Ascending aorta (tissue), 2 donors: ENCODE data around the gene SLC7A8. TPM values are rescaled to one million over a fixed set of nuclear protein-coding genes. Genes with fewer than 3 reads are reported as not detected.

Experiments used
- DNase-seq, 2 donors: peaks; one replicate each; pipeline ENCODE4 v3.0.0-alpha.2; 2019; ENCODE audit warnings: low spot score in 2 of 2
- H3K27ac ChIP-seq, 2 donors: fragments of 200-600 bp; sonication (generic); one replicate each; pipeline ENCODE4 v1.5.1; 2016 to 2017; ENCODE audit warnings: mild to moderate bottlenecking in 1 of 2
- H3K27me3 ChIP-seq: fragments of 200-600 bp; sonication (generic); one replicate; pipeline ENCODE4 v1.5.1; 2017
- H3K36me3 ChIP-seq, 2 donors: fragments of 200-600 bp; sonication (generic); one replicate each; pipeline ENCODE4 v1.5.1; 2016
- H3K4me1 ChIP-seq, 2 donors: fragments of 200-600 bp; sonication (generic); one replicate each; pipeline ENCODE4 v1.5.1; 2016 to 2017; ENCODE audit warnings: mild to moderate bottlenecking in 1 of 2
- H3K4me3 ChIP-seq, 2 donors: fragments of 200-600 bp; sonication (generic); one replicate each; pipeline ENCODE4 v1.5.1; 2016 to 2017; ENCODE audit warnings: mild to moderate bottlenecking in 1 of 2
- H3K9me3 ChIP-seq, 2 donors: fragments of 200-600 bp; sonication (generic); one replicate each; pipeline ENCODE4 v1.5.1; 2016
- intact Hi-C: fragments of 100-400 bp; cut with DNase I; formaldehyde crosslinking; loops from one replicate; pipeline ENCODE4 v1.15.1; 2023
- total RNA-seq: library from RNA; depleted of rRNA; stranded (reverse); fragments of >200 nt; gene quantifications from one replicate; pipeline ENCODE4 v1.1.0, GENCODE V29; 2016
- TF ChIP-seq, protein P1 (sequence below), 3 experiments: fragments of 200-600 bp in 2 of 3; fragments of 450-650 bp in 1 of 3; sonication (generic) in 2 of 3; IDR thresholded peaks; one replicate each; pipeline ENCODE4 v1.5.1; 2016 to 2019; ENCODE audit warnings: antibody characterized with exemption in 3 of 3, mild to moderate bottlenecking in 1 of 3, moderate library complexity in 1 of 3

SLC7A8 gene
- total RNA-seq, 1 donor from 2014 or later = 59.9 TPM

DNA sequence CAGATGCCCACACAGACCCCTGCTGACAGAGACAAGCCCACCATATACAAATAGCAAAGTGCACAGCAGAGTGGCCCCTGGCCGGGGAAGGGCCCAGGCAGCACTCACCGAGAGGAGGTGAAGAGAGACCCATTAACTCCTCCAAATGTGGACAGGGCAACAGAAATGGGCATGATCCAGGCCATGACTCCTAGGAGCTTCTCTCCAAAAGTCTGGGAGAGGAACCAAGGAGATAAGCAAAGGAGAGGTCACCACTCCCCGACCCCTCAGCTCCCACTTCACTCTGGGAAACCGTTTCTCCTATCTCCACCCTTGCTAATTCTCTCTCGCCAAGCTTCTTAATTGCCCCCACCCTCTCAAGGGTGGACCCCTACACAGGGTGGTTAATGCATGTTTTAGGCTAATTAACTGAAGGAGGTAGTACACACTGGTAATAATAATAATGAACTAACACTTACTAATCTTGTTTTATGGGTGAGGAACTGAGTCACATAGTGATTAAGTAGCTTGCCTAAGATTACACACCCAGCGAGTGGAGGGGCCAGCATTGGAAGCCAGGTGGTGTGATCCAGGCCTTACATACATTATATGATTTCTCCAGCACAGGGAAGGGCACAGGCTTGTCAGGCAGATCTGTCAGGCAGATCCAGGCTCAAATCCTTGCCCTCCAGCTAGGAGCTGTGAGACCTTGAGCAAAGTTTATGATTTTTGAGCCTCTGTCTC, 45.5 kb downstream of the SLC7A8 start:
- TF ChIP-seq, protein P1, sequence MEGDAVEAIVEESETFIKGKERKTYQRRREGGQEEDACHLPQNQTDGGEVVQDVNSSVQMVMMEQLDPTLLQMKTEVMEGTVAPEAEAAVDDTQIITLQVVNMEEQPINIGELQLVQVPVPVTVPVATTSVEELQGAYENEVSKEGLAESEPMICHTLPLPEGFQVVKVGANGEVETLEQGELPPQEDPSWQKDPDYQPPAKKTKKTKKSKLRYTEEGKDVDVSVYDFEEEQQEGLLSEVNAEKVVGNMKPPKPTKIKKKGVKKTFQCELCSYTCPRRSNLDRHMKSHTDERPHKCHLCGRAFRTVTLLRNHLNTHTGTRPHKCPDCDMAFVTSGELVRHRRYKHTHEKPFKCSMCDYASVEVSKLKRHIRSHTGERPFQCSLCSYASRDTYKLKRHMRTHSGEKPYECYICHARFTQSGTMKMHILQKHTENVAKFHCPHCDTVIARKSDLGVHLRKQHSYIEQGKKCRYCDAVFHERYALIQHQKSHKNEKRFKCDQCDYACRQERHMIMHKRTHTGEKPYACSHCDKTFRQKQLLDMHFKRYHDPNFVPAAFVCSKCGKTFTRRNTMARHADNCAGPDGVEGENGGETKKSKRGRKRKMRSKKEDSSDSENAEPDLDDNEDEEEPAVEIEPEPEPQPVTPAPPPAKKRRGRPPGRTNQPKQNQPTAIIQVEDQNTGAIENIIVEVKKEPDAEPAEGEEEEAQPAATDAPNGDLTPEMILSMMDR (IDR thresholded peaks at IDR 0.05) = no peak
- no peak for DNase-seq
- peaks cover 44 to 71% of the 10 kb centered on the region in 2 donors for H3K36me3 ChIP-seq
- H3K9me3 ChIP-seq = no peaks in the 10 kb centered on the region
- no peaks in the 10 kb centered on the region for H3K27me3 ChIP-seq
- intact Hi-C loops = no loop called here
- H3K4me3 ChIP-seq = no peak overlapping the region
- H3K27ac ChIP-seq = no peak overlapping the region
- H3K4me1 ChIP-seq = peaks cover 4 to 8% of the 10 kb centered on the region in 2 donors

DNA sequence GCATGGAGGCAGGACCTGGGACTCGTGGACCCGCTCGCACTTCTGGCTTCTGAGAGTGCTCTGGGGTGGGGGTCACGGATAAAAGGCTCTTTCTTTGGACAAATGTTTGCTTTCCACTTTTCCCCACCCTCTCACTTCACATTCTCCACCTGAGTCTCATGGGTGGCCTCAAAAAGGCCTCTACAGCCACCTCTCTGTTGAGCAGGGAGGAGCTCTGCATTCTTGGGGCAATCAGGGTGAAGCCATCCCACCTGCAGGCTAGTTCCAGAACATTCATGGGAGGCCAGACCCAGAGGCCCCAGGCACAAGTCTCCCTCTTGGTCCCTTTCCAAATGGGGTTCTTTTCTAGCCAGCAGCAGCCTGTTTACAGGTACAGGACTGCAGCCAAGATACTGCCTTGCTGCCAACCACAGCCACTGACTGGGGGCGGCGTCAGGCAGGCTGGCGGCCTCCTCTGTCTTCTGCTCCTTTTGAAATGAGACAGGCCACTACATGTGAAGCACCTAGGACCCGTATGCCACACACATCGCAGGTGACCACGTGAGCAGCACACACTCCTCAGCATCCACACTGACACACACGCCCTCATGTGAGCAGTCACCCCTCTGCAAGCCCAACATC, 46.2 kb downstream of the SLC7A8 start:
- Histone ChIP-seq H3K27ac (no peak overlapping the region), H3K4me1 (peaks cover 0 to 1% of the 10 kb centered on the region in 2 donors), H3K4me3 (no peak overlapping the region), H3K9me3 (no peaks in the 10 kb centered on the region), H3K36me3 (peaks cover 45 to 72% of the 10 kb centered on the region in 2 donors), H3K27me3 (no peaks in the 10 kb centered on the region)
- intact Hi-C loops = no loop called here
- DNase-seq = no peak
- TF ChIP-seq, protein P1 (IDR thresholded peaks at IDR 0.05) = no peak

DNA sequence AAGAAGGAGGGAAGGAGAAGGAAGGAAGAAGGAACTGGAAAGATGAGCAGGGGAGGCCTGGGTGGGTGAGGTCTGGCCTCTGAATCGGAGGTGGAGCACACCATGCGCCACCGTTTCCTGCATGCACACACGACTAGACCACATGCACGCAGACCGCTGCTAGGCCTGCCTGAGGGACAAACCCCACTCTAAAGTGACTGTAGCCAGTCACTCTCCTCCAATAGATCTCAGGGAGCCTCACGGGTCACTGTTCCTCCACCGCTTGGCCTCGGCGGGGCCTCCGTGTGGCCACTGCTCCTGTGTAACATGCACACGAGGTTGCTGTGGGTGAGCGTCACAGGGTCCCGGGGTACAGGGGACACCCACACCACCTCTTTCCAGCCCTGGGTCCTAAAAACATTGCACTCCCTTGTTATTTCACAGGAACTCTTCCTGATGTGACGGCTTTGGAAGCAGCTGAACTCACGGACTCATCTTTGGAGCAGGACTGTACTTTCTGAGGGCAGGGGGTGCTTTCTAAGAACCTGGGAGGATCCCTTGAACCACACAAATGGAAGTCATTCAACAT, 46.8 kb downstream of the SLC7A8 start:
- TF ChIP-seq, protein P1 (IDR thresholded peaks at IDR 0.05) = no peak
- intact Hi-C loops = no loop called here
- Histone ChIP-seq H3K36me3 (peaks cover 47 to 78% of the 10 kb centered on the region in 2 donors), H3K4me3 (no peak overlapping the region), H3K27me3 (no peaks in the 10 kb centered on the region), H3K9me3 (no peaks in the 10 kb centered on the region), H3K27ac (no peak overlapping the region), H3K4me1 (no peaks in the 10 kb centered on the region)
- no peak for DNase-seq

DNA sequence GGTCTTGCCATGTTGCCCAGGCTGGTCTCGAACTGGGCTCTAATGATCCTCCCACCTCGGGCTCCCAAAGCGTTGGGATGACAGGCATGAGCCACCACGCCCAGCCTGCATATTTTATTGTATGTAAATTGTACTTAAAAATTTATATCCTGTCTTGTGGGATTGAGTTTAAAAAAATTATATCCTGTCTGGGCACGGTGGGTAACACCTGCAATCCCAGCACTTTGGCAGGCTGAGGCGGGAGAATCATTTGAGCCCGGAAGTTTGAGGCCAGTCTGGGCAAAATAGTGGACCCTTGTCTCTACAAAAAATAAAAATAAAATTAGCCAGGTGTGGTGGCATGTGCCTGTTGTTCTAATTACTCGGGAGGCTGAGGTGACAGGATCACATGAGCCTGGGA, 50.5 kb downstream of the SLC7A8 start:
- no peak overlapping the region for H3K27ac ChIP-seq
- H3K4me1 ChIP-seq = no peaks in the 10 kb centered on the region
- TF ChIP-seq, protein P1 (IDR thresholded peaks at IDR 0.05) = no peak
- no peak for DNase-seq
- H3K27me3 ChIP-seq = no peaks in the 10 kb centered on the region
- intact Hi-C loops = no loop called here
- no peaks in the 10 kb centered on the region for H3K9me3 ChIP-seq
- peaks cover 51 to 79% of the 10 kb centered on the region in 2 donors for H3K36me3 ChIP-seq
- H3K4me3 ChIP-seq = no peak overlapping the region

DNA sequence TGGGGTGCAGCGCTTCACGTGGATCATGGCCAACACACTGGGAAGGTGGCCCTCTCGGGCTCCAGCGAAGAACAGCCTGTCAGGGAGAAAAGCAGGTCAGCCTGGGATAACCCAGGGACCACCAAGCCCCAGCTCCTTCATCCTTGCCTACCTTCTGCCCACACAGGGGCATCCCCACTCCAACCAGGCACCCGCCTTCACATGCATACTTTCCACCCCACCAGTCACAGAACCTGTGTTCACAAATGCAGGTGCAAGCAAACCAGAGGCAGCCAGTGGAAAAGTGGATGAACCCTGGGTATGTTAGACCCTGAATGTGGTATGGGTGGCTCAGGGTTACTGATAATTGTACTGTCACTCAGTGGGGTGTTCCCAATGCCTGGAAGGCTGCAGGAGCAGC, 52.0 kb downstream of the SLC7A8 start:
- no peaks in the 10 kb centered on the region for H3K27me3 ChIP-seq
- H3K27ac ChIP-seq = no peak overlapping the region
- peaks cover 50 to 79% of the 10 kb centered on the region in 2 donors for H3K36me3 ChIP-seq
- H3K4me1 ChIP-seq = no peaks in the 10 kb centered on the region
- TF ChIP-seq, protein P1 (IDR thresholded peaks at IDR 0.05) = no peak
- intact Hi-C loops = no loop called here
- DNase-seq = no peak
- no peak overlapping the region for H3K4me3 ChIP-seq
- H3K9me3 ChIP-seq = no peaks in the 10 kb centered on the region
